DOHH2 (cell line): Measurements from ENCODE around the gene PACSIN1.

ENCODE experiments used
- EZH2phosphoT487 ChIP-seq: fragments of 200-600 bp; sonication (generic); IDR thresholded peaks from 2 replicates; pipeline ENCODE4 v1.6.1; 2017; ENCODE audit warnings: borderline replicate concordance, mild to moderate bottlenecking, antibody characterized with exemption, low read length, moderate library complexity, mixed read lengths
- TF ChIP-seq, protein P1 (sequence below): fragments of 200-600 bp; sonication (generic); IDR thresholded peaks from one replicate; pipeline ENCODE4 v1.5.1; 2014; ENCODE audit warnings: antibody characterized with exemption, mild to moderate bottlenecking, low read depth, low read length; ENCODE audit not compliant: poor library complexity, severe bottlenecking

DNA sequence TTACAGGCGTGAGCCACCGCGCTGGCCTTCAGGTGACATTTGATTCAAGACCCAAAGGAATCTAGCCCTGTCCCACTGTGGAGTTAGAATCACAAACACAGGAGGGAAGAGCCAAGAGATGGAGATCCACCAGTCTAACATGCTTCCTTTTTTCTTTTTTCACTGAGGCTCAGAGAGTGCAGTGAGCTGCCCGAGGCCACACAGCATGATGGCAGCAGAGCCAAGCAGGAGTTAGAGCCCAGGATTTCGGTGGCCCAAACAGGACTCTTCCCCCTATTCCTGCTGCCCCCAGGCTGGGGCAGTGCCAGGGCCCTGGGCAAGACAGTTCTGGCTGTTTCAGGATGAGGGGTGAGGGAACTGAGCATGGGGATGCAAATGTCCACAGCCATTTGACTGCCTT lies 98.3 kb downstream of the PACSIN1 start:
- TF ChIP-seq, protein P1, sequence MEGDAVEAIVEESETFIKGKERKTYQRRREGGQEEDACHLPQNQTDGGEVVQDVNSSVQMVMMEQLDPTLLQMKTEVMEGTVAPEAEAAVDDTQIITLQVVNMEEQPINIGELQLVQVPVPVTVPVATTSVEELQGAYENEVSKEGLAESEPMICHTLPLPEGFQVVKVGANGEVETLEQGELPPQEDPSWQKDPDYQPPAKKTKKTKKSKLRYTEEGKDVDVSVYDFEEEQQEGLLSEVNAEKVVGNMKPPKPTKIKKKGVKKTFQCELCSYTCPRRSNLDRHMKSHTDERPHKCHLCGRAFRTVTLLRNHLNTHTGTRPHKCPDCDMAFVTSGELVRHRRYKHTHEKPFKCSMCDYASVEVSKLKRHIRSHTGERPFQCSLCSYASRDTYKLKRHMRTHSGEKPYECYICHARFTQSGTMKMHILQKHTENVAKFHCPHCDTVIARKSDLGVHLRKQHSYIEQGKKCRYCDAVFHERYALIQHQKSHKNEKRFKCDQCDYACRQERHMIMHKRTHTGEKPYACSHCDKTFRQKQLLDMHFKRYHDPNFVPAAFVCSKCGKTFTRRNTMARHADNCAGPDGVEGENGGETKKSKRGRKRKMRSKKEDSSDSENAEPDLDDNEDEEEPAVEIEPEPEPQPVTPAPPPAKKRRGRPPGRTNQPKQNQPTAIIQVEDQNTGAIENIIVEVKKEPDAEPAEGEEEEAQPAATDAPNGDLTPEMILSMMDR: no peak
- no peak for TF ChIP-seq EZH2phosphoT487
